ENCODE data around the gene PAX3.

- TF ChIP-seq POLR2A (IDR thresholded peaks at IDR 0.05) (no peak), POLR2AphosphoS5 (IDR thresholded peaks at IDR 0.05) (no peak)
These were observed 41.2 kb downstream of the PAX3 start for GRCh38 chr2:222257645-222258044.

Measured in breast epithelium (tissue), 3 donors.